HL-60/S4 (cell line): ENCODE results near the gene ELAVL2.

Experiments
- in situ Hi-C: fragments of 300-500 bp; cut with MboI; formaldehyde crosslinking; loops from 2 replicates; pipeline ENCODE4 v1.14.3; 2022; ENCODE audit warnings: low sequenced_read_pairs

The ELAVL2 gene

GRCh38 chr9:23826120-23826629 is at the start of gene ELAVL2:
Gene ELAVL2, minus strand, starts transcription at chr9:23826240. Its CDS starts 64,006 bp downstream, at chr9:23762234.
- in situ Hi-C loops, result no loop called here

DNA sequence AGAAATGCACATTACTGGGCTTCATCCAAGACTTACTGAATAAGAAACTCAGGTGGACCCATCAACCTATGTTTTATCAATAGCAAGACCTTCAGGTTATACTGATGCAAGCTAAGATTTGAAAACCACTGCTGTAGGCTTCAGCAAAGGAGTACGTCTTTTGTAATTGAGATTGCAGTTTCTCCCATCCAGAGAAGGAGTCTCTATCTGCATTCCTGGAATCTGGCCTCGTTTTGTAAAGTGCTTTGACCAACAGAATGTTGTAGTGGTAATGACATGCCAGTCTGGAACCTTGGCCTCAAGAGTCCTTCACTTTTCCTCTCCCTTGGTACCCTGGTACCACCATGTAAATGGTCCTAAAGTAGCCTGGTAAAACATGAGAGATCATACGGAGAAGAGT is 32.2 kb upstream of the ELAVL2 start:
- in situ Hi-C loops, result no loop called here

DNA sequence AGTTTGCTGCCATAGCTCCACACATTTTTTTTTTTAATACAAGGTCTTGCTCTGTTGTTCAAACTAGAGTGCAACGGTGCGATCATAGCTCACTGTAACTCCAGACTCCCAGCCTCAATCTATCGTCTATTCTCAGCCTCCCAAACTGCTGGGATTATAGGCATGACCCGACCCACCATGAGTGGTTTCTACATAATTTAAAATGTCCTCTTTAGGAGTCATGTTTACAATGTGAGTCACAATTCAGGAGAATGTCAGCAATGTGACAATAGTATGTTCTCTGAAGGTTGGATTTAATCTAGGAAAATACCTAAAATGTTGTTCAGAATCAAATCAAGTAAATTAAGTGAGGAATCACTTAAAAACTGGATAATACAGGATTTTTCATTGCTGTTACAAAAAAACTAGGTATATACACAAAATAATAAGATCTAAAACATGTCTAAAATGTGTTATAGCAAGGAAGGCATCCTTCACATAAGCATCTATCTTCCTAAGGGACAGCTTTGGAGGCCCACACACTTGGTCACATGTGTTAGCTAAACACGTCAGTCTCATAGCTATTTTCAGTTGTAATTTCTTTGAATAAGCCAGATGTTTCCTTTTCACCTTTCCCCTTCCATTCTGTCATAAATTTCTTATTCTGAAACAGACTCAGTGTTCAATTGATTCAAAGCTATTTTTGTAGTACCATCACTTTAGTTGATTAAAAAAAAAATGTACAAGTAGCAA is 30.0 kb upstream of the ELAVL2 start:
- in situ Hi-C loops, result no loop called here

DNA sequence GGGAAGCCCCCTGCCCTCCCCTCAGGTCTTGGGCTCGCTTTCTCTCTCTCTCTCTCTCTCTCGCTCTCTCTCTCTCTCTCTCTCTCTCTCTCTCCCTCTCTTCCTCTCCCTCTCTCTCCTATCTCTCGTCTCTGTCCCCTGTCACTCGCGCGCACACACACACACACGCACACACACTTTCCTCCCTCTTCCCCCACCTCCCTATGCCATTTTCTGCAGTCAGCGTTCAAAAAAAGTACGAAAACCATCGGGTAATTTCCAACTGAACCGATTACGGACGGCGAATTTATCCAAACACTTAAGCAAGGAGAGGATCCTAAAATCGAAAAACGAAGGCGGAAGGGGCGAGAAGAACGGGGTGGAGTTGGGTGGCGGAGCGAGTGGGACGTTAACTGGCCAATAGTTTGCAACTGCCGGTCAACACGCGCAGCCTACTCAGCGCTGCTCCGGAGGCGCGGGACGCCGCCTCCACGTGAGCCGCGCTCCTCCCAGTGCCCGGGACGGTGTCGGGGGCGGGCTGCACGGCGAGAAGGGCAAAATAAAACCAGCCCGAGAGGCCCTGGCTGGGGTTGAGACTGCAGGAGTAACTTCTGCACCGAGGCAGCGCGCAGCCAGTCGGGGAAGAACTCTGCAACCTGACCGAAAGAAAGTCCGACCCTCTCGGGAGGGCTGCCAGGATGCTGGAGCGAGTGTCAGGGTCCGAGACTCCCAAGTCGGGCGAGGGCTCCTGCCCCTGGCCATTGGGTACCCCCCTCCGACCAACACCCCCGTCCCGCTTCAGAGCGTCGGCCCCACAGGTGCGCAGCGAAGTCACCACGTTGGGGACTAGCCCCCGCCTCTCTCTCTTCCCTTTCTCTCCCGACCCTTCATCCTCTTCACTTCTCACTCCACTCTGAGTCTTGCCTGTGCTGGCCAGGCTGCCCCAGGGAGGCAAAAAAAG is 24.9 kb upstream of the ELAVL2 start:
- in situ Hi-C loops, result no loop called here

- in situ Hi-C loops, result no loop called here
These were observed 24.2 kb upstream of the ELAVL2 start for GRCh38 chr9:23850242-23850689.

DNA sequence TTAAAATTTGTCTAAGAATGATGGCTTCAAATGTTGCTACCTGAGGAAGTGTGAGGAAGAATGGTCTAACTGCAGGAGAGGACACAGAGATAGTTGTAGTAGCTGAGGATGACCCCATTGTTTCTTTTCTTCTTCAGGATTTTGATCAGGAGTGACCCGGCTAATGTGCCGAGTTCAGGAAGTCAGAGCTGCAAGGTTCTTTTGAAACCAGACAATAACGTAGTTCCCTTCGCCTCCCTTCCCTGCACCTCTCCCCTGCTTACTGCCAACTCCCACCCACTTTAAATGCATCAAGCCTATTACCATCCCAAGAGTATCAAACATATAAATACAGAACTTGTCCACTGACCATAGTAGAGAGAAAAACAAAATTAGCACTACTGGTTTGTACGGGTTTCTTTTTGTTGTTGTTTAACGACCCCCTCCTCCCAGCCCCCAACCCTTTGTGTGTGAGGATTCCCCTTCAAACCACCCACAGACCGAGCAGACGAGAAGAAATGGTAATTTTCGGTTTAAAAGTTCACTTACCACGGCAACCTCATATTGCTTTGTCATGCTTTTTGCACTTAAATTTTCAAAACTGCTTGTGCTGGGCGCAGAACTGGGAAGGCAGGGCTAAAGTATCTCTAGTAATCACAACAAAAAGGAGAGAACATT is 23.5 kb upstream of the ELAVL2 start:
- in situ Hi-C loops, result no loop called here

GRCh38 chr9:23842565-23843129 is 16.6 kb upstream of the ELAVL2 start:
- in situ Hi-C loops, result no loop called here

- in situ Hi-C loops, result no loop called here
These were observed 15.3 kb upstream of the ELAVL2 start for GRCh38 chr9:23841304-23841703.

GRCh38 chr9:23837038-23837437 is 11.0 kb upstream of the ELAVL2 start:
- in situ Hi-C loops, result no loop called here

DNA sequence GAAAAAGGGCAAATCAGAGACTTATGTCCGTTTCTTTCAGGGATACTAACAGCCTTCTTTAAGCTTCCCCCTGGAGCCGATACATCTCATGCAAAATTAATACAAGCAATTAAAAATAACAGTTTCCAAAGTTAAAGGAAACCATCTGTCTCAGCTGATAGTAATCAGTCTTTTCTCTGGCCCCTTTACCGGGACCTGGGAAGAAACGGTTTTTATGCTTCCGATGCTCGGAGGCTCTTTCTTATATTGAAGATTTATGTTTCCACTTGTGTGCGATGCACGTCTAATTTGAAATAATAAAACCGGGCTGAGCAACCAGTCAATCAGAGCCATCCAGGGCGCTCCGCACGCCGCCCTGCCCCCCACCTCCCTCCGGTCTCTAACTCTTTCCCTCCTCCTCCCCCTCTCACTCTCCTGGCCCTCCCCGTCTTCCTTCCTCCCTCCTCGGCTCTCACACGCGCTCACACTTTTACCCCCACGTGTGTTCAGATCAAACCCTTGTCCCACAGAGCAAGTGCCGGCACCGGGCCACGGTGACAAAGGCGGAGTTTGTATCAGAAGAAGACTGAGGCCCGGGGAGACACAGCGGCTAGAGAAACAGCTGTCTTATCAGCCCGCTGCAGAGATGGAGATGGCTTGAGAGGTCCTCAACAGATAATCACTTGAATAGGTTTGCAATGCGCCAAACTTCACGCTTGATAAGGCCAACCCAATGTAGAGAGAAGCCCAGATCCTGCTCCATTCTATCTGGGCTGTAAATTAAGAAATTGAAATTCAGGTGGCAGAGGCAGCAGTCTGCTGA is 5.1 kb upstream of the ELAVL2 start:
- in situ Hi-C loops, result no loop called here

DNA sequence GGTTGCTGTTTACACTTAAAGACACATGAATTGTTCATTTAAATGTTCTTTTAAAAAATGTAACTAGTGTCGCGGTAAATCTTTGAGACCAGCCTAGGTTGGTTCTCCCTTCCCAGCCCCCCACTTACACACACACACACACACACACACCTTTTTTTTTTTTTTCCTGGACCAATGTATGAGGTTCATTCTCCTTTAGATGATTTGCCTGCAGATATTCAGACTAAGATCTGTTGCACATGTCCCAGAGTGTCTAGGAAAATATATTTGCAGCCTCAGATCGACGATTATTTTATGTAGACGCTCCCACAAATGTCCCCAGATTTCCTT is 4.4 kb upstream of the ELAVL2 start:
- in situ Hi-C loops, result no loop called here

DNA sequence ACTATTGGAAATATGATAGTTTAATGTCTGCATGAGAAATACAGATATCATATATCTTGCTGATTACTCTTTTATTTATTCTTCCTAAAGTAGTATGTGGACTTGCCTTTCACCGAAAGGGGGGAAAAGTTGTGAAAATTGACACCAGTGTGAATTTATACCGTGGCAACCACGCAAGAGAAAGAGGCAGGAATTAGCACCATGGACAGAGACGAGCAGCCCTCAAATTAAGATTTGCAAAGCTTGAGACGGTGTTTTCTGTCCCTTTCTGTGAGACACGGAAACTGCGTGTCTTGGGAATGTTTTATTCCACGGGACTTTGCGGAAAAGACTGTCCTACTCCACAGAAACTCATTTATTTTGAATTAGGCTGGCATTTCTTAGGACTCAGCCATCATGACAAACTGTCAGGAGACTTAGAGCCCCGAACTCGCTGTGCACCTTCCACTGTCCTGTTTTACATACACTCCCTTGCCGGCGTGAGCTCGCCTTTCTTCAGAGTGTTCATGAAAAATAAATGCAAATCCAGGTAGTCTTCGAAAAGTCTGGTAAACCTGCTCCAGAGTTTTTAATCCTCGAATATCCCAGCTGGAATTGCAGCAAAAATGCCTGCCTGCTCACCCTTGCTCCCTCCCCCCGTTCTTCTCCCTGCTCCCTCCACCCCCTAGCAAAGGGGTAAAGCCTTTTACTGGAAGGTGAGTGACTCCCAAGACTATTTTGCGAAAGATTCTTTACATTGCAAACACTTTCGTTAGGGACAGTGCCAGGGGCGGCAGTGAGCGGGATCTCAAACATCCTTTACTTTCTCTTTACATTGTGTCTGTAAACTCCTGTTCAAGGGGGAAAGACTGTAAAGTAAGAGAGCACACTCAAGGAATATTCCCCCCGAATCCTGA is 3.8 kb upstream of the ELAVL2 start:
- in situ Hi-C loops, result no loop called here

GRCh38 chr9:23825700-23826099 is 340 bp downstream of the ELAVL2 start:
- in situ Hi-C loops, result no loop called here

- in situ Hi-C loops, result no loop called here
These were observed 1.0 kb downstream of the ELAVL2 start for GRCh38 chr9:23824830-23825591.

GRCh38 chr9:23823986-23824829 is 1.8 kb downstream of the ELAVL2 start:
- in situ Hi-C loops, result no loop called here

DNA sequence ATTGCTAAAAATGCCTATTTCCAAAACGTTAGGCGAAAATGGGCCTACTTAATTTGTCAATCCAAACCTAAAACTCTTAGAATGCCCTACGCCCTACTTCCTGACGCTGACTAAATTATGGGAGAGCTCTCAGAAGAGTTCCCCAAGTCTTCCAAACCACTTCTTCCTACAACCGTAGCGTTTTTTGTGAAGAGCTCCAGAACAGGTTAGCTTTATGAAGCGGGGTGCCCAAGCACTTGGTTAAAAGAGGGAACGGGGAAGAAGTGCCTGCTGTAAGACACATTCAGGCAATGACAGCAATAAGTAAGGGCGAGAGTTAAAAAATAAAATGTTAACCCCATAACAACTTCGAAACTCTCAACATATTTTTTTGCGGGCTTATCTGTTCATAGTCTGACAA is 2.8 kb downstream of the ELAVL2 start:
- in situ Hi-C loops, result no loop called here
